ENCODE data around the gene SS18L1. TPM values are rescaled to one million over a fixed set of nuclear protein-coding genes. Genes with fewer than 3 reads are reported as not detected.

The SS18L1 gene
- total RNA-seq, 1 experiment from 2014 or later = 29.0 TPM

GRCh38 chr20:62186096-62186426 is 42.5 kb downstream of the SS18L1 start:
- intact Hi-C loops (cut with micrococcal nuclease; ENCODE audit: unreplicated experiment) = no loop called here
- no peaks in the 10 kb centered on the region for H3K9me2 ChIP-seq (ENCODE audit: insufficient read depth)
- TF ChIP-seq CTCF (conservative IDR thresholded peaks at IDR 0.05) = no peak
- TF ChIP-seq EZH2 (IDR thresholded peaks at IDR 0.05; ENCODE audit: low read depth) = no peak

GRCh38 chr20:62186887-62187866 is 43.6 kb downstream of the SS18L1 start:
- H3K9me2 ChIP-seq (ENCODE audit: insufficient read depth) = no peaks in the 10 kb centered on the region
- no peaks in the 10 kb centered on the region for H3K9me3 ChIP-seq (ENCODE audit: insufficient read depth, low read depth)
- no peak for TF ChIP-seq EZH2 (IDR thresholded peaks at IDR 0.05; ENCODE audit: low read depth)
- no peak for TF ChIP-seq CTCF (conservative IDR thresholded peaks at IDR 0.05)
- ChIA-PET POLR2A (ENCODE audit: unreplicated experiment) (no interaction called here), CTCF (interaction anchor here (0.5 to 0.6 kb wide), 2 partner anchors 97 to 106 kb away, joined by 3 to 4 read pairs; no protein-coding TSS in a partner anchor)
- H3K36me3 ChIP-seq (ENCODE audit: low read depth) = peaks cover 16% of the 10 kb centered on the region
- peaks cover 15% of the 10 kb centered on the region; the same call in 1 of the 2 replicates for H3F3A ChIP-seq (ENCODE audit: insufficient read depth, low read depth)
- intact Hi-C loops (cut with micrococcal nuclease; ENCODE audit: unreplicated experiment) = no loop called here
- no peak overlapping the region for H3K4me3 ChIP-seq
- no peak for DNase-seq
- peaks cover 29% of the 10 kb centered on the region for H4K20me1 ChIP-seq (ENCODE audit: insufficient read depth)
- no peak overlapping the region for H3K4me2 ChIP-seq
- no peaks in the 10 kb centered on the region for H3K27me3 ChIP-seq (ENCODE audit: insufficient read depth, low read depth)
- peaks cover 8% of the 10 kb centered on the region for H3K4me1 ChIP-seq (replicated peaks; ENCODE audit: insufficient read depth)
- no peak overlapping the region for H3K27ac ChIP-seq
- no TSS peak for BruUV-seq (replicated peaks)
- H2AFZ ChIP-seq = no peak overlapping the region
- peaks cover 64% of the 10 kb centered on the region for H3K79me2 ChIP-seq (ENCODE audit: low read depth)

More at GRCh38 chr20:62186096-62186426, 42.5 kb downstream of the SS18L1 start:
- peaks cover 20% of the 10 kb centered on the region for H3K36me3 ChIP-seq (ENCODE audit: low read depth)
- peaks cover 26% of the 10 kb centered on the region; the same call in 1 of the 2 replicates for H3F3A ChIP-seq (ENCODE audit: insufficient read depth, low read depth)
- no peaks in the 10 kb centered on the region for H3K9me3 ChIP-seq (ENCODE audit: insufficient read depth, low read depth)
- H3K27me3 ChIP-seq (ENCODE audit: insufficient read depth, low read depth) = no peaks in the 10 kb centered on the region
- H3K4me1 ChIP-seq (replicated peaks; ENCODE audit: insufficient read depth) = peaks cover 18% of the 10 kb centered on the region
- DNase-seq = no peak
- H3K79me2 ChIP-seq (ENCODE audit: low read depth) = peaks cover 70% of the 10 kb centered on the region
- no peak overlapping the region for H3K4me2 ChIP-seq
- no peak overlapping the region for H3K27ac ChIP-seq
- BruUV-seq (replicated peaks) = no TSS peak
- CTCF ChIA-PET = no interaction called here
- no peak overlapping the region for H2AFZ ChIP-seq
- POLR2A ChIA-PET (ENCODE audit: unreplicated experiment) = no interaction called here
- no peak overlapping the region for H3K4me3 ChIP-seq
- H4K20me1 ChIP-seq (ENCODE audit: insufficient read depth) = peaks cover 29% of the 10 kb centered on the region

- peaks cover 13% of the 10 kb centered on the region; the same call in 1 of the 2 replicates for H3F3A ChIP-seq (ENCODE audit: insufficient read depth, low read depth)
- H4K20me1 ChIP-seq (ENCODE audit: insufficient read depth) = peaks cover 38% of the 10 kb centered on the region
- H3K4me2 ChIP-seq = no peak overlapping the region
- no peaks in the 10 kb centered on the region for H3K9me3 ChIP-seq (ENCODE audit: insufficient read depth, low read depth)
- ChIA-PET POLR2A (ENCODE audit: unreplicated experiment) (no interaction called here), CTCF (no interaction called here)
- H3K4me1 ChIP-seq (replicated peaks; ENCODE audit: insufficient read depth) = no peaks in the 10 kb centered on the region
- H3K4me3 ChIP-seq = no peak overlapping the region
- H3K79me2 ChIP-seq (ENCODE audit: low read depth) = peaks cover 32% of the 10 kb centered on the region
- no peak for DNase-seq
- peaks cover 23% of the 10 kb centered on the region for H3K36me3 ChIP-seq (ENCODE audit: low read depth)
- no TSS peak for BruUV-seq (replicated peaks)
- TF ChIP-seq EZH2 (IDR thresholded peaks at IDR 0.05; ENCODE audit: low read depth) (no peak), CTCF (conservative IDR thresholded peaks at IDR 0.05) (no peak)
- H2AFZ ChIP-seq = no peak overlapping the region
- no peak overlapping the region for H3K27ac ChIP-seq
- intact Hi-C loops (cut with micrococcal nuclease; ENCODE audit: unreplicated experiment) = no loop called here
- no peaks in the 10 kb centered on the region for H3K27me3 ChIP-seq (ENCODE audit: insufficient read depth, low read depth)
- no peaks in the 10 kb centered on the region for H3K9me2 ChIP-seq (ENCODE audit: insufficient read depth)
Measured at GRCh38 chr20:62190639-62191411, 47.3 kb downstream of the SS18L1 start.
